Testis (tissue), 3 donors: ENCODE data around the gene MYOCD. TPM values are rescaled to one million over a fixed set of nuclear protein-coding genes. Genes with fewer than 3 reads are reported as not detected.

ENCODE experiments used
- DNase-seq: peaks from one replicate; pipeline ENCODE4 v3.0.0-alpha.2; 2019
- H3K27ac ChIP-seq, 2 donors: fragments of 200-600 bp; sonication (generic); one replicate each; pipeline ENCODE4 v1.5.1; 2019
- H3K27me3 ChIP-seq: fragments of 200-600 bp; sonication (generic); one replicate; pipeline ENCODE4 v1.5.1; 2019
- H3K36me3 ChIP-seq: fragments of 200-600 bp; sonication (generic); one replicate; pipeline ENCODE4 v1.5.1; 2017; ENCODE audit warnings: low read depth; ENCODE audit errors: missing control alignments
- H3K4me1 ChIP-seq: fragments of 200-600 bp; sonication (generic); one replicate; pipeline ENCODE4 v1.5.1; 2019
- H3K4me3 ChIP-seq, 2 donors: fragments of 200-600 bp; sonication (generic); one replicate each; pipeline ENCODE4 v1.5.1; 2017 to 2019
- H3K9me3 ChIP-seq: fragments of 200-600 bp; sonication (generic); one replicate; pipeline ENCODE4 v1.5.1; 2017
- CTCF ChIP-seq, 3 experiments: fragments of 450-650 bp in 2 of 3; fragments of 200-600 bp in 1 of 3; sonication (generic) in 1 of 3; IDR thresholded peaks; one replicate each; pipeline ENCODE4 v1.5.1; 2016 to 2019; ENCODE audit warnings: antibody characterized with exemption in 3 of 3, mild to moderate bottlenecking in 2 of 3, moderate library complexity in 1 of 3
- POLR2A ChIP-seq: fragments of 450-650 bp; IDR thresholded peaks from one replicate; pipeline ENCODE4 v1.6.1; 2017; ENCODE audit warnings: antibody characterized with exemption, mild to moderate bottlenecking, moderate library complexity
- WGBS, 2 donors: methylation state at CpG; one replicate each; pipeline ENCODE4 v1.1.5; 2018; 5-methylcytosine and 5-hydroxymethylcytosine counted together
- intact Hi-C: fragments of 100-400 bp; cut with DNase I; formaldehyde crosslinking; loops from one replicate; pipeline ENCODE4 v1.15.1; 2023; ENCODE audit warnings: low total_unique reads
- polyA plus RNA-seq: library from polyadenylated mRNA; stranded (reverse); fragments of 350-450 nt; fragmentation: Illumina TruSeq; extraction: RNeasy Lipid Tissue Mini Kit (QIAGEN cat#74804); gene quantifications from one replicate; pipeline ENCODE4 v1.2.3, GENCODE V29; 2014; ENCODE audit warnings: low read depth, low replicate concordance; ENCODE audit not compliant: insufficient read depth
- total RNA-seq, 2 donors: library from RNA; depleted of rRNA; stranded (reverse); fragments of >200 nt; gene quantifications; one replicate each; pipeline ENCODE4 v1.2.3, GENCODE V29; 2016

The MYOCD gene
- total and polyA plus RNA-seq, 3 donors from 2014 or later, result 7.3 to 13.3 (median 7.6) TPM

- no peak for DNase-seq
- intact Hi-C loops, result no loop called here
- H3K27me3 ChIP-seq, result no peaks in the 10 kb centered on the region
- no peaks in the 10 kb centered on the region for H3K36me3 ChIP-seq
- no peak for TF ChIP-seq CTCF (IDR thresholded peaks at IDR 0.05)
- no peak for TF ChIP-seq POLR2A
- H3K4me3 ChIP-seq, result no peak overlapping the region
- 33 to 54% methylated on average over 2 of the region's 2 CpGs for WGBS, 2 donors
- H3K4me1 ChIP-seq, result no peaks in the 10 kb centered on the region
- H3K9me3 ChIP-seq, result no peaks in the 10 kb centered on the region
- H3K27ac ChIP-seq, result peak overlapping the region in 1 of 2 donors; percentile 41
These were observed 9.3 kb upstream of the MYOCD start for GRCh38 chr17:12656354-12656753.

- no peaks in the 10 kb centered on the region for H3K4me1 ChIP-seq
- 83 to 100% methylated on average over 1 of the region's 1 CpG for WGBS, 2 donors
- H3K4me3 ChIP-seq, result no peak overlapping the region
- TF ChIP-seq CTCF (IDR thresholded peaks at IDR 0.05) (no peak), POLR2A (no peak)
- no peak for DNase-seq
- H3K27me3 ChIP-seq, result no peaks in the 10 kb centered on the region
- no peak overlapping the region for H3K27ac ChIP-seq
- intact Hi-C loops, result no loop called here
- H3K36me3 ChIP-seq, result no peaks in the 10 kb centered on the region
- no peaks in the 10 kb centered on the region for H3K9me3 ChIP-seq
These were observed 6.2 kb upstream of the MYOCD start for GRCh38 chr17:12659500-12659899.

DNA sequence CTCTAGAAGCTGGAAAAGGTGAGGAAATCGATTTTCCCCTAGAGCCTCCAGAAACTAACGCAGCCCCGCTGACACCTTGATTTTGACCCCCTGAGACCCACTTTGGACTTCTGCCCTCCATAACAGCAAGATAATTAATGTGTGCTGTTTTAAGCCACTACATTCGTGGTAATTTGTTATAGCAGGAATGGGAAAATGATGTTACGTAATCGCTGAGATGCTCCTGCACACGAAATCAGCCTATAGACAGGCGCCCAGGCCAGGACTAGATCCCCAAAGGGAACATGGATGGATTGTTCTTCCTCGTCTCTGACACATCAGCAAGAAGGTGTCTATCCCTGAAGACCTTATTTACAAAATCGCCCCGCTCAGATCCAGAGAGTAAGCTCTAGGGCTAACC, 1.4 kb upstream of the MYOCD start:
- 39 to 51% methylated on average over 8 to 11 of the region's 11 CpGs for WGBS, 2 donors
- Histone ChIP-seq H3K9me3 (no peaks in the 10 kb centered on the region), H3K27me3 (no peaks in the 10 kb centered on the region), H3K4me3 (no peak overlapping the region), H3K36me3 (no peaks in the 10 kb centered on the region), H3K27ac (peak overlapping the region in 1 of 2 donors; percentile 89), H3K4me1 (peaks cover 5% of the 10 kb centered on the region)
- intact Hi-C loops, result loop anchor here (10.0 kb wide), 1 partner anchor 409 kb away; no protein-coding TSS in a partner anchor
- DNase-seq, result no peak
- TF ChIP-seq POLR2A, result no peak
- TF ChIP-seq CTCF (IDR thresholded peaks at IDR 0.05), result no peak

DNA sequence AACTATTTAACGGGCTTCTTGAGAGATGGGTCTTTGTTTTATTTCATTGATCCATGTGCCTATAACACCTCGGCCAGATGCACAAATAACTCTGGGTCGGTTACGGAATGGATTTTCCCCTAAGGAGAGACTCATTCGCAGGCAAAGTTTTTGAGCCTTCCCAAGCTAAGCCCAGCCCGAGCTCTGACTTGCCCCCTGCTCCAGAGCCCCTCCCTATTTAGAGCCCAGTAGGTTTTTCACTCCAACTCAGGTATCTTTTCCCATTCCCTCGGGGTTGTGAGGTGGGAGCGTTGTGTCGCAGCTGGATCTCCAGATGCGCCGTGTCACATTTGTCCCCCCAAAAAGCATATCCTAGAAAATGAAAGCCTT, 812 bp upstream of the MYOCD start:
- H3K4me1 ChIP-seq, result peaks cover 5% of the 10 kb centered on the region
- H3K27ac ChIP-seq, result peak overlapping the region; percentile 28 to 89
- intact Hi-C loops, result loop anchor here (10.0 kb wide), 1 partner anchor 410 kb away; no protein-coding TSS in a partner anchor
- TF ChIP-seq POLR2A (no peak), CTCF (IDR thresholded peaks at IDR 0.05) (no peak)
- 2 to 7% methylated on average over 10 to 11 of the region's 11 CpGs for WGBS, 2 donors
- H3K4me3 ChIP-seq, result peak overlapping the region; percentile 60 to 65
- H3K27me3 ChIP-seq, result no peaks in the 10 kb centered on the region
- H3K36me3 ChIP-seq, result no peaks in the 10 kb centered on the region
- DNase-seq, result no peak
- H3K9me3 ChIP-seq, result no peaks in the 10 kb centered on the region

GRCh38 chr17:12666718-12667117, 1.0 kb downstream of the MYOCD start:
- Histone ChIP-seq H3K36me3 (no peaks in the 10 kb centered on the region), H3K27me3 (no peaks in the 10 kb centered on the region), H3K9me3 (no peaks in the 10 kb centered on the region), H3K4me1 (peaks cover 5% of the 10 kb centered on the region), H3K4me3 (peak overlapping the region; percentile 60 to 65), H3K27ac (peak overlapping the region; percentile 63 to 89)
- TF ChIP-seq POLR2A (no peak), CTCF (IDR thresholded peaks at IDR 0.05) (no peak)
- DNase-seq, result no peak
- 54 to 63% methylated on average over 6 of the region's 6 CpGs for WGBS, 2 donors
- intact Hi-C loops, result loop anchor here (10.0 kb wide), 1 partner anchor 412 kb away; no protein-coding TSS in a partner anchor
